HG02970 (cell line): ENCODE measurements around the gene STX11.
A peak's percentile ranks its signal among the peaks of the same experiment; 100 is the strongest.

Experiments
- ATAC-seq: cut with Tn5 transposase; IDR thresholded peaks from one replicate; pipeline ENCODE4 v1.9.1; 2021; ENCODE audit warnings: mild to moderate bottlenecking, moderate library complexity, moderate number of reproducible peaks; ENCODE audit not compliant: unreplicated experiment, low FRiP score

STX11 gene

GRCh38 chr6:144211160-144211559, 60.8 kb downstream of the STX11 start:
- no peak for ATAC-seq

GRCh38 chr6:144213315-144213714, 63.0 kb downstream of the STX11 start:
- ATAC-seq = no peak

DNA sequence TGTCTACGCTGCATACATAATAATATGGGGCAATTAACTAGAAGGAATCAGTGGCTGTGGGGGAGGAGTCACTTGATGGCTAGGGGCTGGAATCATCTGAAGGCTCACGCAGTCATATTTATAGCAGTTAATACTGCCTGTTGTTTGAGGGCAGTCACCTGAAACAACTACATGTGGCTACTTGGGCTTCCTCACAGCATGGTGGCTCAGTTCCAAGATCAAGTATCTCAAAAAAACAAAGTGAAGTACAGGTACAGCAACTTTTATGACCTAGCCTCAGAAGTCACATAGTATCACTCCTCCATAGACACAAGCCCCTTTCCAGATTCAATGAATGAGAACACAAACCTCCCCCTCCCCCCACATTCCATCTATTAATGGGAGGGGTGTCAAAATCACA, 63.7 kb downstream of the STX11 start:
- ATAC-seq = no peak

DNA sequence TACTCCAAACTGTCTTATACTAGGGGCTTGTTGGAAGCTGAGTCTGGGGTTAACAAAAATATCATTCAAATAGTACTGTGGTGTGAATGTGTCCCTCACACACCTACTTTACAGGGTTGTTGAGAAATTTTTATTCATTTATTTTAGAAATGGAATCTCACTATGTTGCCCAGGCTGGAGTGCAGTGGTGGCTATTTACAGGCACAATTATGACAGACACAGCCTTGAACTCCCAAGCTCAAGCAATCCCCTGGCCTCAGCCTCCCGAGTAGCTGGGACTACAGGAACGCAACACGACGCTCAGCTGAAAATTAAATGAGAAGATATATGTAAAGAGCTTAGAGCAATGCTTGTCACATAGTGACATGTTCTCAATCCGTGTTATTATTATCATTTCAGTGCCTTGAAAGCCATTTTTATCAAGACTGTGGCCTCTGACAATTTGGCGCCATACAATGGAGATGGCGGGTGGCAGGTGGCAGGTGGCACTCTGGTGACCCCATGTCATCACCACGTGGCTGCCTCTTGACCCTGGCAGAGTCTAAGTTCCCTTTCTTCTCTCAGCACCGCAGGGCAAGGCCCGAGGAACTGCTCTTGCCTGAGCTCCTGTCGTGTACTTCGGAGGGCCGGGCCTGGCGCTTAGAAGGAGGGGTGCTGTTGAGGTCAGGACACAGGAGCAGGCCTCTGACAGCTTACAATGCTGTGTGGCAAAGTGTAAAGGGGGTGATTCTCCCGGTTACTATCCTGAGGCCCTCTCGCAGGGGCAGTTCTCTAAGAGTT, 64.5 kb downstream of the STX11 start:
- no peak for ATAC-seq

- ATAC-seq = no peak
Observed at GRCh38 chr6:144215402-144215931, 65.2 kb downstream of the STX11 start.

DNA sequence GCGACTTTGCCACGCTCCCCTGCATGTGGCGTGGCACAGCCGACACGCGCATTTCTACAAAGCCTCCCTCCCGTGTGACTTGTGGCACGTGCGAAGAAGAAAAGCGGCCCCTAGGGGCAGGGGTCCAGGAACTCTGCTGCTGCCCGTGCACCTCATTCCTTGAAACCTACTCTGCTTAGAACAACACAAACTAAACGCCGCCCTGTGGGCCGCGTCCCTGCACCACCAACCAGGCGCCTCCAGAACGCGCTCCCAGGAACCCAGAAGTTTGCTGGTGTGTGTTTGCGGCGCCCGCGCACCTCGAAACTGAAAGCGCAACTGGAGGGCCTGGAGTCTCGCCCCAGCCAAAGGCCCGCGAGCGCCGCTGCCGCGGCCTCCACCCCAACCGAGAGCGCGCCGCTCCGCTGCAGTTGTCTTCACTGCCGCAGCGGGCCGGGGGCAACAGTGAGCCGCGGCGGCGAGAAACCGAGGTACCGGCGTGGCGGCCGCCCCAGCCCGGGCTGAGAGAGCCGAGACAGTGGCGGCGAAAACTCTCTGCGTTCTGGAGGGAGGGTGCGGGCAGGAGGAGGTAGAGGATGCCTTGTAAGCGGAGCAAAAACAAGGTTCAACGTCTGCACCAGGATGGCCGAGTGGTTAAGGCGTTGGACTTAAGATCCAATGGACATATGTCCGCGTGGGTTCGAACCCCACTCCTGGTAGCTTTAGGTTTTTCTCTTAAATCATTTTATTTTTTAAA, 65.8 kb downstream of the STX11 start:
- peak; percentile 87 for ATAC-seq

DNA sequence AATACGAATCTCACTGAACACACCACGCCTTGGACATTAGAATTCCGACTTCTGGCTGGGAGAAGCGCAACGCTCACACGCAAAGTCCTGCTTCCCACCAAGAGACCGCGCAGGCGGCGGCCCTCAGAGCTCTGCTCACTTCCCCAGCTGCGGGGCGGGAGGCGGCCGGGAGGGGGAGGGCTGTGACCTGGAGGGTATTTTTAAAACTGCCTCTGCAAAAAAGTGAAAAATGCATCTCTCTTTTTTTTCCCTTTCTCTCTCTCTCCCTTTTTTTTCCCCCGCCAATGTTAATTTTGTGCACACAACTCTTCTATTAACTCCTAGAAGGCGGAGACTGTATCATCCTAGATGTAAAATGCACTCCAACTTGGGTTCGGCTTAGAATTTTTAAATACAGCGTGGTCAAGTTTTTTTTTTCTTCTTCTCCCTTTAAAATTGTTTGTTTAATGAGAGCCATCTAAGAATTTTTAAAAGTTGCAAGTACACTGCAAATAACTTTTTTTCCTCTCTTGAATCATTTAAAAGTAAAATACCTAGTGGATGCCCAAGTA, 66.4 kb downstream of the STX11 start:
- peak; percentile 48 for ATAC-seq

DNA sequence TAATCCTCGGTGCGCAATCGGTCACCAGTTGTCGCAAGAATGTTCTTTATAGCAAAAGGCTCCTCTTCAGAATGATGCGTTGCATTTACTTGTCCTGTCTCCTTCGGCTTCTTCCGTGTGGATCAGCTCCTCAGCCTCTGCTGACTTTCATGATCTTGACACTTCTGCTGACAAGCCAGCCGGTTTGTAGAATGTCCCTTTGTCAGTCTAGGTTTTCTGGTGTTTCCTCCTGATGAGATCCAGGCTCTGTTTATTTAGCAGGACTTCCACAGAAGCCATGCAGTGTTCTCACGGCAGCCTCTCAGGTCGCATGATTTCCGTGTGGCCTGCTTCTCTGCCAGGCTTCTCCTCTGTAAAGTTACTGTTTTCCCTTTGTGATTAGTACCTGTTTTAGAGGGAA, 66.9 kb downstream of the STX11 start:
- no peak for ATAC-seq

- ATAC-seq = no peak
Observed at GRCh38 chr6:144217797-144218196, 67.5 kb downstream of the STX11 start.

- no peak for ATAC-seq
Observed at GRCh38 chr6:144219056-144219685, 68.9 kb downstream of the STX11 start.

GRCh38 chr6:144220031-144220790, 69.9 kb downstream of the STX11 start:
- no peak for ATAC-seq

- ATAC-seq = no peak
Observed at GRCh38 chr6:144223686-144224085, 73.4 kb downstream of the STX11 start.

GRCh38 chr6:144231721-144232120, 81.4 kb downstream of the STX11 start:
- ATAC-seq = no peak

DNA sequence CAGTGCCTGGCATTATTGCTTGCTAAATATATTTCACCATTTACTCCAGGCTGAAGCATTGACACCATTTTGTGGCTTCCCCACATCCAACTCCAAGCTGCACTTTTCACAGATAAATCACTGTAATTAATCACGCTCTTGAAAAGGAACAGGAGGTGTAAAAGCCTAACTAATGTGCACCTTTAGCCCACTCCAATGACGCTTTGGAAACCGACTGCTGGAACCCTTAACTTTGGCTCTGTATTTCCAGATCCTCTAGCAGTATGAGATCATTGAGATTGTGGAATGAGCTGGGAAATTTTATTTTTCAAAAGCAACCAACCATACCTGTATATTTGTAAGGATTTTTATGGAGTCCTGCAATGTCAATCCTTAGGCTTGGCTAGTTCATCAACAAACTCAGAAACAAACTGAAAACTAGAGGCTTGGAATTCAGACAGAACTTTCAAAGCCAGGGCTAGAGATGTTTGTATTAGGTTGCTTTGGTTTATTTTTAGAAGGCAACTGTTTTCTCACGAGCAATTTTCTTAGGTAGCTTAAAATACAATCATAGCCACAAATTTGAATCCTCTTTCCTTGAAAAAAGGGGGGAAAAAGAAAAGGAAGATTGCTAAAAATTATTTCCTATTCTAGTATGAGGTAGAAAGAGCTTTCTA, 82.0 kb downstream of the STX11 start:
- ATAC-seq = no peak

- ATAC-seq = no peak
Observed at GRCh38 chr6:144232832-144233230, 82.5 kb downstream of the STX11 start.

DNA sequence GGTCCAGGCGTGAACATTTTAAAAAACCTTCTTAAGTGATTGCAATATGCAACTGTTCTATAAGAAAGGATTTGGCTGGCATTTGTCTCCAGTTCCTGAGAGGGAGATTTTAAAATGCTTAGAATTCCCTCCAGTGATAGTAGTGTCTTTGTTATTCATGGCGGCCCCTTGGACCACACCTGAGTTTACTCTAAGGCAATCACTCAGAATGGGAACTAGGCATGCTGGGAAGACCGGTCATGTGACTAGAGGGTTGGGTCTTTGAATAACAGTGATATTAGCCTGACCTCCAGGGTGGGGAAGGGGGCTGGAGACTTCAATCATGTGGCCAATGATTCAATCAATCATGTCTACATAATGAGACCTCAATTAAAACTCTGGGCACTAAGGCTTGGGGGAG, 84.1 kb downstream of the STX11 start:
- no peak for ATAC-seq

- ATAC-seq = no peak
Observed at GRCh38 chr6:144234935-144235334, 84.6 kb downstream of the STX11 start.
